ENCODE data around the gene DNHD1.
A peak's percentile ranks its signal among the peaks of the same experiment; 100 is the strongest.

Gene DNHD1

GRCh38 chr11:6458352-6459098, 38.6 kb upstream of the DNHD1 start:
- TF ChIP-seq CEBPB (IDR thresholded peaks at IDR 0.05) (no peak), TAF1 (IDR thresholded peaks at IDR 0.05; ENCODE audit: low read depth) (no peak), RAD21 (IDR thresholded peaks at IDR 0.05; ENCODE audit: low read depth) (no peak), MAX (IDR thresholded peaks at IDR 0.05) (no peak), EP300 (IDR thresholded peaks at IDR 0.05; ENCODE audit: borderline replicate concordance) (no peak), ZBTB7A (IDR thresholded peaks at IDR 0.05; ENCODE audit: low read depth) (no peak)

GRCh38 chr11:6459099-6459450, 38.0 kb upstream of the DNHD1 start:
- TF ChIP-seq CEBPB (IDR thresholded peaks at IDR 0.05) (no peak), USF1 (IDR thresholded peaks at IDR 0.05) (no peak)

GRCh38 chr11:6468712-6469495, 28.2 kb upstream of the DNHD1 start:
- TF ChIP-seq USF1 (IDR thresholded peaks at IDR 0.05) (no peak), FOXM1 (IDR thresholded peaks at IDR 0.05; ENCODE audit: borderline replicate concordance, low read depth) (no peak), NFIC (IDR thresholded peaks at IDR 0.05) (peak; percentile 34; the same call in 1 of the 2 replicates), EP300 (IDR thresholded peaks at IDR 0.05; ENCODE audit: borderline replicate concordance) (no peak), TEAD4 (IDR thresholded peaks at IDR 0.05) (no peak), TAF1 (IDR thresholded peaks at IDR 0.05; ENCODE audit: low read depth) (no peak)

GRCh38 chr11:6469599-6469998, 27.5 kb upstream of the DNHD1 start:
- TF ChIP-seq CEBPB (IDR thresholded peaks at IDR 0.05) (no peak), CREB1 (IDR thresholded peaks at IDR 0.05; ENCODE audit: low read depth) (no peak), YY1 (IDR thresholded peaks at IDR 0.05; ENCODE audit: low read depth) (no peak), MAX (IDR thresholded peaks at IDR 0.05) (no peak), ZBTB7A (IDR thresholded peaks at IDR 0.05; ENCODE audit: low read depth) (no peak), EP300 (IDR thresholded peaks at IDR 0.05; ENCODE audit: borderline replicate concordance) (no peak), NFIC (IDR thresholded peaks at IDR 0.05) (no peak), EGR1 (IDR thresholded peaks at IDR 0.05) (no peak), TEAD4 (IDR thresholded peaks at IDR 0.05) (no peak), FOXM1 (IDR thresholded peaks at IDR 0.05; ENCODE audit: borderline replicate concordance, low read depth) (no peak), REST (IDR thresholded peaks at IDR 0.05; ENCODE audit: low read depth) (no peak), TCF12 (IDR thresholded peaks at IDR 0.05; ENCODE audit: low read depth) (no peak), RAD21 (IDR thresholded peaks at IDR 0.05; ENCODE audit: low read depth) (no peak), USF1 (IDR thresholded peaks at IDR 0.05) (no peak), TAF1 (IDR thresholded peaks at IDR 0.05; ENCODE audit: low read depth) (no peak)

- TF ChIP-seq MAX (IDR thresholded peaks at IDR 0.05), result no peak
- no peak for TF ChIP-seq TCF12 (IDR thresholded peaks at IDR 0.05; ENCODE audit: low read depth)
- TF ChIP-seq TEAD4 (IDR thresholded peaks at IDR 0.05), result no peak
- TF ChIP-seq ZBTB7A (IDR thresholded peaks at IDR 0.05; ENCODE audit: low read depth), result no peak
- no peak for TF ChIP-seq USF1 (IDR thresholded peaks at IDR 0.05)
- TF ChIP-seq REST (IDR thresholded peaks at IDR 0.05; ENCODE audit: low read depth), result no peak
- TF ChIP-seq EP300 (IDR thresholded peaks at IDR 0.05; ENCODE audit: borderline replicate concordance), result no peak
- TF ChIP-seq RAD21 (IDR thresholded peaks at IDR 0.05; ENCODE audit: low read depth), result no peak
- TF ChIP-seq CREB1 (IDR thresholded peaks at IDR 0.05; ENCODE audit: low read depth), result no peak
- no peak for TF ChIP-seq EGR1 (IDR thresholded peaks at IDR 0.05)
- TF ChIP-seq NFIC (IDR thresholded peaks at IDR 0.05), result no peak
- TF ChIP-seq TAF1 (IDR thresholded peaks at IDR 0.05; ENCODE audit: low read depth), result no peak
- TF ChIP-seq YY1 (IDR thresholded peaks at IDR 0.05; ENCODE audit: low read depth), result no peak
Measured at GRCh38 chr11:6472934-6473333, 24.1 kb upstream of the DNHD1 start.

Measured in Ishikawa (cell line).